HepG2 (cell line): Measurements from ENCODE around the gene TCFL5. TPM values are rescaled to one million over a fixed set of nuclear protein-coding genes. Genes with fewer than 3 reads are reported as not detected.

Source experiments
- ATF5 ChIP-seq: sonication (generic); formaldehyde crosslinking; IDR thresholded peaks from 2 replicates; pipeline ENCODE4 v1.4.0; 2020; ENCODE audit warnings: mild to moderate bottlenecking, low read depth, missing genetic modification reagents
- CEBPG ChIP-seq: IDR thresholded peaks from 2 replicates; pipeline ENCODE4 v1.6.1; 2016
- GZF1 ChIP-seq: sonication (generic); formaldehyde crosslinking; IDR thresholded peaks from 2 replicates; pipeline ENCODE4 v1.5.1; 2020; ENCODE audit warnings: mild to moderate bottlenecking, missing genetic modification reagents
- HOXD1 ChIP-seq: sonication (generic); formaldehyde crosslinking; IDR thresholded peaks from 2 replicates; pipeline ENCODE4 v1.5.0; 2020; ENCODE audit warnings: missing genetic modification reagents
- JARID2 ChIP-seq: sonication (generic); formaldehyde crosslinking; IDR thresholded peaks from 2 replicates; pipeline ENCODE4 v1.8.1; 2023; ENCODE audit warnings: missing genetic modification reagents, inconsistent platforms; ENCODE audit not compliant: insufficient replicate concordance
- MAF1 ChIP-seq: sonication (generic); formaldehyde crosslinking; IDR thresholded peaks from 2 replicates; pipeline ENCODE4 v1.5.0; 2020; ENCODE audit warnings: missing genetic modification reagents, borderline replicate concordance
- MBD4 ChIP-seq: IDR thresholded peaks from 2 replicates; pipeline ENCODE4 v1.6.1; 2012; ENCODE audit warnings: low read length, inconsistent platforms, borderline replicate concordance
- MBNL3 ChIP-seq: fragments of 250-450 bp; sonication (Bioruptor Pico); conservative IDR thresholded peaks from 2 replicates; pipeline ENCODE4 v1.8.0; 2022; ENCODE audit warnings: mild to moderate bottlenecking, inconsistent platforms
- MXI1 ChIP-seq: IDR thresholded peaks from 3 replicates; pipeline ENCODE4 v1.6.1; 2012; ENCODE audit warnings: low read depth, low read length, inconsistent platforms, borderline replicate concordance
- RBAK ChIP-seq: sonication (generic); formaldehyde crosslinking; IDR thresholded peaks from 2 replicates; pipeline ENCODE4 v1.5.1; 2020; ENCODE audit warnings: mild to moderate bottlenecking, missing genetic modification reagents
- RELA ChIP-seq: sonication (generic); formaldehyde crosslinking; IDR thresholded peaks from 2 replicates; pipeline ENCODE4 v1.4.0; 2020; ENCODE audit warnings: missing genetic modification reagents
- SKI ChIP-seq: fragments of 450-650 bp; IDR thresholded peaks from one replicate; pipeline ENCODE4 v1.6.1; 2018; ENCODE audit warnings: mild to moderate bottlenecking; ENCODE audit not compliant: partially characterized antibody
- TBL1XR1 ChIP-seq: fragments of 150-350 bp; IDR thresholded peaks from 2 replicates; pipeline ENCODE4 v1.6.1; 2014; ENCODE audit warnings: borderline replicate concordance, low read length; ENCODE audit not compliant: partially characterized antibody
- TCF7 ChIP-seq: sonication (generic); IDR thresholded peaks from 2 replicates; pipeline ENCODE4 v1.6.1; 2016; ENCODE audit warnings: antibody characterized with exemption, low read depth
- THRA ChIP-seq: sonication (generic); formaldehyde crosslinking; IDR thresholded peaks from 2 replicates; pipeline ENCODE4 v1.4.0; 2020; ENCODE audit warnings: missing genetic modification reagents, borderline replicate concordance
- YEATS2 ChIP-seq: sonication (generic); formaldehyde crosslinking; IDR thresholded peaks from 2 replicates; pipeline ENCODE4 v1.4.0; 2020; ENCODE audit warnings: missing genetic modification reagents, borderline replicate concordance
- ZHX1 ChIP-seq: sonication (generic); formaldehyde crosslinking; IDR thresholded peaks from 2 replicates; pipeline ENCODE4 v1.8.1; 2022; ENCODE audit warnings: low read depth, mild to moderate bottlenecking, missing genetic modification reagents
- ZNF180 ChIP-seq: sonication (generic); formaldehyde crosslinking; IDR thresholded peaks from 2 replicates; pipeline ENCODE4 v1.4.0; 2020; ENCODE audit warnings: low read depth, missing genetic modification reagents, borderline replicate concordance
- ZNF20 ChIP-seq: sonication (generic); formaldehyde crosslinking; IDR thresholded peaks from 2 replicates; pipeline ENCODE4 v1.4.0; 2020; ENCODE audit warnings: mild to moderate bottlenecking, moderate library complexity, missing genetic modification reagents
- ZNF205 ChIP-seq: IDR thresholded peaks from 2 replicates; pipeline ENCODE4 v1.6.1; 2018; ENCODE audit warnings: missing biosample characterization, missing genetic modification reagents
- ZNF251 ChIP-seq: sonication (generic); formaldehyde crosslinking; IDR thresholded peaks from 2 replicates; pipeline ENCODE4 v1.9.0; 2021; ENCODE audit warnings: mild to moderate bottlenecking, missing genetic modification reagents
- ZNF337 ChIP-seq: sonication (generic); formaldehyde crosslinking; IDR thresholded peaks from 2 replicates; pipeline ENCODE4 v1.5.1; 2020; ENCODE audit warnings: missing genetic modification reagents, low read depth, mild to moderate bottlenecking, borderline replicate concordance
- ZNF343 ChIP-seq: sonication (generic); formaldehyde crosslinking; IDR thresholded peaks from 2 replicates; pipeline ENCODE4 v1.4.0; 2020; ENCODE audit warnings: mild to moderate bottlenecking, missing genetic modification reagents
- ZNF501 ChIP-seq: sonication (generic); formaldehyde crosslinking; IDR thresholded peaks from 2 replicates; pipeline ENCODE4 v1.5.1; 2020; ENCODE audit warnings: mild to moderate bottlenecking, moderate library complexity, missing genetic modification reagents
- ZNF761 ChIP-seq: sonication (generic); formaldehyde crosslinking; conservative IDR thresholded peaks from 2 replicates; pipeline ENCODE4 v1.4.0; 2020; ENCODE audit warnings: mild to moderate bottlenecking, missing genetic modification reagents
- ZNF841 ChIP-seq: sonication (generic); formaldehyde crosslinking; IDR thresholded peaks from 2 replicates; pipeline ENCODE4 v1.8.1; 2023; ENCODE audit warnings: missing genetic modification reagents, borderline replicate concordance
- polyA plus RNA-seq, 8 experiments: library from polyadenylated mRNA; depleted of rRNA in 3 of 8; stranded (reverse) in 7 of 8; unstranded in 1 of 8; fragments of >200 nt; fragmentation: Illumina TruSeq in 4 of 8; extraction: Trizol in 4 of 8; gene quantifications; 2 replicates each; pipeline versions ENCODE4 v1.2.1 to v1.2.3, GENCODE V29; 2011 to 2016; ENCODE audit warnings: low read depth in 4 of 8, missing spikeins in 1 of 8, mixed read lengths in 1 of 8; ENCODE audit not compliant: insufficient read depth in 1 of 8
- total RNA-seq, 5 experiments: library from RNA; depleted of rRNA; stranded (reverse); fragments of >200 nt; fragmentation: Illumina TruSeq; extraction: Trizol; gene quantifications; 2 replicates each; pipeline ENCODE4 v1.2.3, GENCODE V29; 2016; ENCODE audit warnings: low read depth in 1 of 5

TCFL5 gene
- total and polyA plus RNA-seq, 2 of the 13 experiments (the other 11 are each of a cell fraction or from before 2014, with no cell fraction given) = 14.8 to 20.0 TPM

GRCh38 chr20:62804627-62805154 lies 56.9 kb downstream of the TCFL5 start, which contains the start of gene OGFR (continued):
- TF ChIP-seq MBNL3 (CRISPR knock-in tag) (no peak), THRA (peak; percentile 9; the same call in 1 of the 2 replicates), TBL1XR1 (no peak), ZNF251 (CRISPR knock-in tag) (no peak), ZNF343 (CRISPR knock-in tag) (peak; percentile 56), MAF1 (CRISPR knock-in tag) (no peak), RBAK (CRISPR knock-in tag) (no peak), ZNF205 (no peak; the same call in 1 of the 2 replicates), ZHX1 (CRISPR knock-in tag) (no peak; the same call in 1 of the 2 replicates), ATF5 (CRISPR knock-in tag) (no peak), MXI1 (peak; percentile 75; the same call in 2 of the 3 replicates), ZNF337 (no peak), ZNF501 (no peak; the same call in 1 of the 2 replicates), ZNF841 (no peak), HOXD1 (CRISPR knock-in tag) (no peak; the same call in 1 of the 2 replicates), ZNF180 (CRISPR knock-in tag) (no peak), ZNF20 (CRISPR knock-in tag) (no peak), ZNF761 (CRISPR knock-in tag) (peak; percentile 40; the same call in 1 of the 2 replicates), YEATS2 (CRISPR knock-in tag) (no peak), RELA (CRISPR knock-in tag) (no peak), JARID2 (no peak), TCF7 (no peak), GZF1 (CRISPR knock-in tag) (no peak), SKI (no peak), MBD4 (no peak), CEBPG (CRISPR knock-in tag) (no peak)
